ENCODE results near the gene CTNND2.
"Not testable (repeated sequence)": the region's sequence is repeated elsewhere in the genome, so short reads cannot be mapped to it uniquely, and the experiment has no call there.

CTNND2 gene

DNA sequence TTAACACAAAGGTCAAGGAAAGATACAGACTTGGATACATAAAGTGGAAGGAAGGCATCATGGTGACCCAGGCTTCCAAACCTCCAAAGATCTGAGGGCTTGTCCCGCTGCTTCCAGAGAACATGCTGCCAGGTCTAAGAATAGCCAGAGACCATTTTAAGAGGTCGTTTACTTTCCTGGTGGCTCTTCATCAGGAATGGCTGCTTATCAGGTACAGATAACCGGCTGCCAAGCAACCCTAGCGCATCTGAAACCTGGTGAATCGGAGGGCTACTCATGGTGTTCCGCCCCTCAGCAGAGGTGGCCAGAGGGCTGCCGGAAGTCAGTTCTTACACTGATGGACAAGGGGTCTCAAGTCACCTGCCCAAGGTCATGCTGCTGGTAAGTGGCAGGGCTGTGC, 892.0 kb downstream of the CTNND2 start:
- TF ChIP-seq, protein P1, sequence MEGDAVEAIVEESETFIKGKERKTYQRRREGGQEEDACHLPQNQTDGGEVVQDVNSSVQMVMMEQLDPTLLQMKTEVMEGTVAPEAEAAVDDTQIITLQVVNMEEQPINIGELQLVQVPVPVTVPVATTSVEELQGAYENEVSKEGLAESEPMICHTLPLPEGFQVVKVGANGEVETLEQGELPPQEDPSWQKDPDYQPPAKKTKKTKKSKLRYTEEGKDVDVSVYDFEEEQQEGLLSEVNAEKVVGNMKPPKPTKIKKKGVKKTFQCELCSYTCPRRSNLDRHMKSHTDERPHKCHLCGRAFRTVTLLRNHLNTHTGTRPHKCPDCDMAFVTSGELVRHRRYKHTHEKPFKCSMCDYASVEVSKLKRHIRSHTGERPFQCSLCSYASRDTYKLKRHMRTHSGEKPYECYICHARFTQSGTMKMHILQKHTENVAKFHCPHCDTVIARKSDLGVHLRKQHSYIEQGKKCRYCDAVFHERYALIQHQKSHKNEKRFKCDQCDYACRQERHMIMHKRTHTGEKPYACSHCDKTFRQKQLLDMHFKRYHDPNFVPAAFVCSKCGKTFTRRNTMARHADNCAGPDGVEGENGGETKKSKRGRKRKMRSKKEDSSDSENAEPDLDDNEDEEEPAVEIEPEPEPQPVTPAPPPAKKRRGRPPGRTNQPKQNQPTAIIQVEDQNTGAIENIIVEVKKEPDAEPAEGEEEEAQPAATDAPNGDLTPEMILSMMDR (IDR thresholded peaks at IDR 0.05; ENCODE audit: borderline replicate concordance, control extremely low read depth, extremely low read depth, insufficient read depth, missing control alignments), result no peak
- DNase-seq (ENCODE audit: low spot score), result no peak
- in situ Hi-C loops (cut with MboI; ENCODE audit: low sequenced_read_pairs, unreplicated experiment), result no loop called here

DNA sequence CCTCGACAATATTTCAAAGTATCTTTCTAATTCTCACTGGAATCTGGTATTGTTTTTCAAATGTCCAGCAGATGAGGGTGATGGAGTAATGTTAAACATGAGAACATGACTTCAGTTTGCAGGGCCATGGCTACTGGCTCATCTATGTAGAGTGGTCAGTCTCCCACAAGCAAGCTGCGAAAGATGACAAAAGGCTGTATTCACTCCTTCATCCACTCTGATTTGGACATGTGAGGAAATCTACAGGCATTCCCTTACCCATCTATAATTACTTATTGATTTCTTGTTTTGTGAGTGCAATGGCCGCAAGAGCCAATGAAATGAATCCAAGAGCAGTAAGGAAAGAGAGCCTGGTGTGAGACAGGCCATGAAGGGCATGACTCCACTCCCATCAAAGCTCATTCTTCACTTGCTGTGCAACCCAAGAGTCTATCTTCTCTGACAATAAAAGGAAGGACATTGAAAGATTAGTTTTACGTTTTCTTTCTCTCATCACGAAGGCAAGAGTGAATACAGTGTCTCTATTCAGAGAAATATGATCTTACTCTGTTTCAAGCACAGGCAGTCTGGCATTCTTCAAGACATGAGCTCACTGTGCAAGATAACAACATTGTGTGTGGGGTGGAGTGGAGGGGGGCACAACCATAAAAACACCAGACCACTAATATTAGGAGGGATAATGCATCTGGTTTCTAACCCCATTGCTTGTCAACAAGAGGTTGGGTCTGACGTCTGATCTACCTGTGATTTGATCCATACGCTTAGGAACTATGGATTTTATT, 893.6 kb downstream of the CTNND2 start:
- TF ChIP-seq, protein P1 (IDR thresholded peaks at IDR 0.05; ENCODE audit: borderline replicate concordance, control extremely low read depth, extremely low read depth, insufficient read depth, missing control alignments), result no peak
- in situ Hi-C loops (cut with MboI; ENCODE audit: low sequenced_read_pairs, unreplicated experiment), result no loop called here
- DNase-seq (ENCODE audit: low spot score), result no peak

DNA sequence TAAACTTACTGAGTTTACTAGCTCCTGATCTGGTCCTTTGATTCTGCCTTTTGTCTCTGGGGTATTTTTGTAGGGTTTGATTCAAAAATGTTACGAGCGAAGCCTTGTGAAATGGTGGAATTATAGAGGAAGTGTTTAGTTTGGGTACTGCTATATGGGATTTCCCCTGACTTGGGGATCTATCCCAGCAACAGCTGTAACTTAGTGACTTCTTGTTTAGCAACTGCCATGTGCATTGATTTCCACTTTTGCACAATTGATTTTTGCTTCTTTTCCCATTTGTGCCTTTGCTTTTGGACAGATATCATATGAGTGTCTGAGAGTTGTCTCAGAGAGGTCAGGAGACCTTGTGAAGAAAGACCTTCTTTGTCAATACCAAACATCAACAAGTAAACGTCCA, 894.7 kb downstream of the CTNND2 start:
- no peak for DNase-seq (ENCODE audit: low spot score)

DNA sequence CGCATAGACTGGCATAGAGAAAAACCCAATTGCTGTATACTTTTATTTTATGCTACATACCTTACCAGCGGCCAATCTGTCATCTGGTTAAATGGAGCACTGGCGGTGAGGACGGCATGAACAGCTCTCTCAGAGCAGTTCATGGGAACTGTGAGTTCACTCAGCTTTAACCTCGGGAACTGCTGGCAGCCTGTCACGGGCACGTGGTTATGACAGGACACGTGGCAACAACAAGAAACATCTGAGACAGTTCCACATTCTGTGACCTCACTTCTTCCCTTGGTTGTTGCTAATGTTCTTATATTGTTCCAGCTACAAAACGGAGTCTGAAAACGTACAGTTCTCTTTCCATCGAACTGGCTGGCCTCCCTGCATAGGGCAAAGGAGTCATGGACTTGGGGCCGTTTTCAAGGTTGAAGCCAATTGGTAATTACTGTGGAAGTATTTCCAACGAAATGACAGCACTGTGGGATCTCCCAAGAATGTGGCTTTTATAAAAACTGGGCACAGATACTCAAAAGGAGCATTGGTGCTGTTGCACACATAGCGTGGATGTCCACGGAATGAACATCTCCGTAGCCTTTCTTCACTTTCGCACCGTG, 896.9 kb downstream of the CTNND2 start:
- TF ChIP-seq, protein P1 (IDR thresholded peaks at IDR 0.05; ENCODE audit: borderline replicate concordance, control extremely low read depth, extremely low read depth, insufficient read depth, missing control alignments), result no peak
- no peak for DNase-seq (ENCODE audit: low spot score)
- in situ Hi-C loops (cut with MboI; ENCODE audit: low sequenced_read_pairs, unreplicated experiment), result no loop called here

More for the DNA sequence above, 894.7 kb downstream of the CTNND2 start:
- in situ Hi-C loops (cut with MboI; ENCODE audit: low sequenced_read_pairs, unreplicated experiment), result no loop called here
- TF ChIP-seq, protein P1 (IDR thresholded peaks at IDR 0.05; ENCODE audit: borderline replicate concordance, control extremely low read depth, extremely low read depth, insufficient read depth, missing control alignments), result no peak

DNA sequence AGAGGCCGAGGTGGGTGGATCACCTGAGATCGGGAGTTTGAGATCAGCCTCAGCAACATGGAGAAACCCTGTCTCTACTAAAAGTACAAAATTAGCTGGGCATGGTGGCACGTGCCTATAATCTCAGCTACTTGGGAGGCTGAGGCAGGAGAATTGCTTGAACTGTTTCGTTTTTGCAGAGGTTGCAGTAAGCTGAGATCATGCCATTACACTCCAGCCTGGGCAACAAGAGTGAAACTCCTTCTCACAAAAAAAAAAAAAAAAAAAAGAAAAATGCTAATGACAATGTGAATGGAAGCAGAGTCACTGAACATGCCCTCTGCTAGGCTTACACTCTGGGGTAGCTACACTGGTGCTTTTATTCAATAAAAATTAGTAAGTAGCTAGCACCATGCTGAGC, 899.7 kb downstream of the CTNND2 start:
- in situ Hi-C loops (cut with MboI; ENCODE audit: low sequenced_read_pairs, unreplicated experiment); DNase-seq (ENCODE audit: low spot score): not testable (repeated sequence)

DNA sequence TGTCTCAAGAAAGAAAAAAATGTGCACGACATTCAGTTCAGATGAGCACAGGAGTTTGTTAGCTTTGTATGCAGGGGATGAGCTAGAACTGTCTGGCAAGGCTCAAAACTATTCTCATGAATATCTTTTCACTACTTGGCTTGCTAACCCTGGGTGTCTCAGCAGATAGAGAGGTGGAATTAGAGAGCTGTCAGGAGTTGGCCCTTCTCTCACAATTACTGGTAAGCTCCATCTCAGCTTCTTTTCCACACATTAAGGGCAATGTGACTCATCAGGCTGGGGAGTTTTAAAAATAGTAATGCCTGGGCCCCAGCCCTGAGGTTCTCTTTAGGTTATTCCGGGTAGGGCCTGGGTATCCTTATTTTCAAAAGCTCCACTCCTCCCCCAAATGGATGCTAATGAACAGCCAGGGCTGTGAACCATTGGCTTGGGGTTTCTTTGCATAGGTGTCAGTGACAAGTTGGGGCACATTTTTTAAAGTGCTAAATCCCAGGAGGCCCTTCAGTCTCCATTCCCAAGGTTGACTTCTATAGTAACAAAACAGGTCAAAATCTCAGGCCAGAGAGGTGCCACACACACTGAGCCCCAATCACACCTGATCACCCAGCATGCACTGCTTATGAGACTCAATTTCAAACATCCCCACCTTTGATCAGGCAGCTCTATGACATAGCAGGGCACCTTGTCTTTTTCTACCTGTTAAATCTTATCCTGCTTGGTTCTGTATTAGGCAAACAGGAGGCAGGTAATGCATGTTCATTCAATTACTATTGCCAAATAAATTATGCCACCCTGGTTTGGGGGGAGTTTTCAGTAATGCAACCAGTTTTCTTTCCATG, 903.5 kb downstream of the CTNND2 start:
- TF ChIP-seq, protein P1 (IDR thresholded peaks at IDR 0.05; ENCODE audit: borderline replicate concordance, control extremely low read depth, extremely low read depth, insufficient read depth, missing control alignments), result no peak
- in situ Hi-C loops (cut with MboI; ENCODE audit: low sequenced_read_pairs, unreplicated experiment), result no loop called here
- no peak for DNase-seq (ENCODE audit: low spot score)
